ENCODE measurements around the gene TAS2R43.

DNA sequence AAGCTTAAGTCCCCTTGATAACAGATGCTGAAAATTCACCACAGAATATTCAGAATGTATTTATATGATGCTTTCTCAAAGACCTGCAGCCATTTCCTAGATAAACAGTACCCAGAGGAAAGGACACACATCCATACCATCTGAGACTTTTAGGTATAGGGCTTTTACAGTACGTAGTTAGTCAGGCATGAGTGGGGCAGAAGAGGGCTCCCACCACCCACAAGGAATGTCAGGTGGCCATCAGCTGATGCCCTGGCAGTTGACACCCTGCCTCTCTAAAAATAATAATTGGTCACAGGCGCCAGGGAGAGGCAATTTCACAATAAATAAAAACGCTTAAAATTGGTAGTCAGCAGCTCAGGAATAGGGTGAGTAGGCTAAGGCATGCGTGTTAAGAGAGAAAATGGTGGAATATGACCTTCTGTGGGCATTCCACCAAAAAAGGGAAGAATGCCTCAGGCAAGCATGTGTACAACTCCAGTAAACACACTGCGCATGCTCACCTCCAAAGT, 22.2 kb downstream of the TAS2R43 start:
- TF ChIP-seq, protein P1, sequence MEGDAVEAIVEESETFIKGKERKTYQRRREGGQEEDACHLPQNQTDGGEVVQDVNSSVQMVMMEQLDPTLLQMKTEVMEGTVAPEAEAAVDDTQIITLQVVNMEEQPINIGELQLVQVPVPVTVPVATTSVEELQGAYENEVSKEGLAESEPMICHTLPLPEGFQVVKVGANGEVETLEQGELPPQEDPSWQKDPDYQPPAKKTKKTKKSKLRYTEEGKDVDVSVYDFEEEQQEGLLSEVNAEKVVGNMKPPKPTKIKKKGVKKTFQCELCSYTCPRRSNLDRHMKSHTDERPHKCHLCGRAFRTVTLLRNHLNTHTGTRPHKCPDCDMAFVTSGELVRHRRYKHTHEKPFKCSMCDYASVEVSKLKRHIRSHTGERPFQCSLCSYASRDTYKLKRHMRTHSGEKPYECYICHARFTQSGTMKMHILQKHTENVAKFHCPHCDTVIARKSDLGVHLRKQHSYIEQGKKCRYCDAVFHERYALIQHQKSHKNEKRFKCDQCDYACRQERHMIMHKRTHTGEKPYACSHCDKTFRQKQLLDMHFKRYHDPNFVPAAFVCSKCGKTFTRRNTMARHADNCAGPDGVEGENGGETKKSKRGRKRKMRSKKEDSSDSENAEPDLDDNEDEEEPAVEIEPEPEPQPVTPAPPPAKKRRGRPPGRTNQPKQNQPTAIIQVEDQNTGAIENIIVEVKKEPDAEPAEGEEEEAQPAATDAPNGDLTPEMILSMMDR (conservative IDR thresholded peaks at IDR 0.05 in 1 of 2, IDR thresholded peaks at IDR 0.05 in 1 of 2; ENCODE audit: extremely low read depth in 1 of 2, insufficient read depth in 1 of 2, low read depth in 1 of 2, low read length in 2 of 2): no peak
- TF ChIP-seq EZH2 (IDR thresholded peaks at IDR 0.05; ENCODE audit: borderline replicate concordance, low read length): no peak
